NOMO-1 treated with dmso at 0.1 percent for 144 hours (cell line): ENCODE measurements around the gene PSPH.
A peak's percentile ranks its signal among the peaks of the same experiment; 100 is the strongest.

Experiments used
- DNase-seq: peaks from one replicate; lab custom pipeline; 2025; ENCODE audit not compliant: unreplicated experiment; lab: John Stamatoyannopoulos, UW

The PSPH gene

GRCh38 chr7:56007167-56007652 is 44.0 kb downstream of the PSPH start:
- no peak for DNase-seq

DNA sequence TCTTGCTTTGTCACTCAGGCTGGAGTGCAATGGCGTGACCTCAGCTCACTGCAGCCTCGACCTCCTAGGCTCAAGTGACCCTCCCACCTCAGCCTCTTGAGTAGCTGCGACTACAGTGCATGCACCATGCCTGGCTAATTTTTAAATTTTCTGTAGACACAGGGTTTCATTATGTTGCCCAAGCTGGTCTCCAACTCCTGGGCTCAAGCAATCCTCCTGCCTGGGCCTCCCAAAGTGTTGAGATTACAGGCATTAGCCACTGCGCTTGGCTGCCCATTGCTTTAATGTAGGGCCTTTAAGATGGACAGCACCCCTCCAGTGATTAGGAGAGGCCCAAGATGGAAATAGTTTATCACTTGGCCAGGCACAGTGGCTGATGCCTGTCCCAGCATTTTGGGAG is 47.5 kb downstream of the PSPH start:
- DNase-seq: no peak

DNA sequence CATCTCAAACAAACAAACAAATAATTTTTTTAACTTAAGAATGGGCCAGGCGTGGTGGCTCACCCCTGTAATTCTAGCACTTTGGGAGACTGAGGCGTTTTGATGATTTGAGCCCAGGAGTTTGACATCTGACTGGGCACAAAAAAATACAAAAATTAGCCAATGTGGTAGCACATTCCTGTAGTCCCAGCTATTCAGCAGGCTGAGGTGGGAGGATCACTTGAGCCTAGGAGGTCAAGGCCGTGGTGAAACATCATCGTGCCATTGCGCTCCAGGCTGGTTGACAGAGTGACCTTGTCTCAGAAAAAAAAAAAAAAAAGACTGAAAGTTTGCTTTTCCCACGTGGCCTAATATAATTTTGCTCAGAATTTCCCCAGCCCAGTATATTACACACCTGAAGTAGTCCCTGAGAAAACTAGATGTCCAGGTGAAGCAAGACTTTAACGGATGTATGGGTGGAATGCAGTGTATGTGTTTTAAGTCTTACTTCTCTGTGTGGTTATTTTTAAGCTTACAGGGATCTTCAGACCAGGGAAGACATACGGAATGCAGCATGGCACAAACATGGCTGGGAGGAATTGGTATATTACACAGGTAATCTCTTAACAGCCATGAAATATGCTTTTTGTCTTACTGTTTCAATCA is 54.3 kb downstream of the PSPH start:
- no peak for DNase-seq

- DNase-seq: no peak
Observed at GRCh38 chr7:55992346-55992745, 58.9 kb downstream of the PSPH start.

DNA sequence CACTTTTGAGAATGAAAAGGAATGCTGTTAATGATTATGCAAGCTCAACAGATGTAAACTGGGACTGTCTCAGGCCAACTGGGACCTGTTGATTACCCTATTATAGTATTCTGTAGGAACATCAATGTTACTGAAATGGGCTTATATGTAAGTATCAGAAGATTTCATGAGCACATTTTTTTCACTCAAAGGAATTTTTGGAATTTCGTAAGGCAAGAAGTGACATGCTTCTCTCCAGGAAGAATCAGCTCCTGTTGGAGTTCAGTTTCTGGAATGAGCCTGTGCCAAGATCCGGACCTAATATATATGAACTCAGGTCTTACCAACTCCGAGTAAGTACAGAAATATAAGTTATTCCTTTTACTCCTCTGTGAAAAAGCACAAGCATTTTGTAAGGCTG is 67.7 kb downstream of the PSPH start:
- DNase-seq: no peak

- DNase-seq: no peak
Observed at GRCh38 chr7:55980266-55980665, 71.0 kb downstream of the PSPH start.

GRCh38 chr7:55977831-55978230 is 73.4 kb downstream of the PSPH start:
- no peak for DNase-seq

- DNase-seq: no peak
Observed at GRCh38 chr7:55975988-55976633, 75.1 kb downstream of the PSPH start.

DNA sequence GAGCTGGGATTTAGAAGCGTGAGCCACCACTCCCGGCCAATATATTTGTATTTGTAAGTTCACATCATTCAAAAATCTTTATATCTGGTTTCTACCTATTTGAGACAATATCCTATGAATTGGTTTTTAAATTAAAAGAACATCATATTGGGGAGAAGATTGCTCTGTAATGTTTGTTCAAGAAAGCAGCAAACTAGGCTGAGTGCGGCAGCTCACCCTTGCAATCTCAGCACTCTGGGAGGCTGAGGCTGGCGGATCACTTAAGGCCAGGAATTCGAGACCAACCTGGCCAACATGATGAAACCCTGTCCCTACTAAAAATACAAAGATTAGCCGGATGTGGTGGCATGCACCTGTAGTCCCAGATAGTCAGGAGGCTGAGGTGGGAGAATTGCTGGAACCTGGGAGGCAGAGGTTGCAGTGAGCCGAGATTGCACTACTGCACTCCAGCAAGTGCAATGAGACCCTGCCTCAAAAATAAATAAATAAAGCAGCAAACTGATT is 77.4 kb downstream of the PSPH start:
- DNase-seq: no peak

DNA sequence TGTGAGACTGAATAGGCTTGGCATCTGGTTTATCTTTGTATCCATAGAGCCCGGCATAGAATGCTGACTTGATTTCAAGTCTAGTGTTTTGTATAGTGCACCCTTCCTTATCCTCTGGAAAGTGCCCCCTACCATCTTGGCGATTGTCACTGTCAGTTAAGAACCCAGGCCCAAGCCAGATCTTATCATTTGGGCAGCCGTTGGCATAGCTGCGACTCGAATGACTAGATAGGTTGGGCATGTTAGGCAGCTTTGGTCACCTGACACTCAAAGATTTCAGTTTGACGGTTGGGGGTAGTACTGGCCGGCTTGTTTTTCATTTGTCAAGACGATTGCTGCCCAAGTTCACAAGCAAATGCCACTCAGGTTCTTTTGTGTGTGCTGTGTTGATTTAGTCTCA is 80.3 kb downstream of the PSPH start:
- DNase-seq: no peak

- no peak for DNase-seq
Observed at GRCh38 chr7:55970561-55970960, 80.7 kb downstream of the PSPH start.

DNA sequence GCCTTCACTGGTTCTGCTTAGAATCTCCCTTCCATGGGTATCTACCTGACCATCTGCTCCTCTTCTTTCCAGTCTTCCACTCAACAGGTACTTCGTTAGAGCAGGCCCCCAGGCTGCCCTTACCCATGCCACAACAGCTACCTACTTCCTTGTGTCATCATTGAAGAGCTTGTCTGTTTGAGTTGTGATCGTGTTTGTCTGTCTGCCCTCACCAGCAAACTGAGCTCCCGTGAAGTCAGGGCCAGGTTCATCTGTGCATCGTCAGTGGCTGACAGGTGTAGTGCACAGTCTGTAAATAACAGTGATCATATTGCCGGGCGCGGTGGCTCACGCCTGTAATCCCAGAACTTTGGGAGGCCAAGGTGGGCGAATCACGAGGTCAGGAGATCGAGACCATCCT is 81.9 kb downstream of the PSPH start:
- DNase-seq: no peak

DNA sequence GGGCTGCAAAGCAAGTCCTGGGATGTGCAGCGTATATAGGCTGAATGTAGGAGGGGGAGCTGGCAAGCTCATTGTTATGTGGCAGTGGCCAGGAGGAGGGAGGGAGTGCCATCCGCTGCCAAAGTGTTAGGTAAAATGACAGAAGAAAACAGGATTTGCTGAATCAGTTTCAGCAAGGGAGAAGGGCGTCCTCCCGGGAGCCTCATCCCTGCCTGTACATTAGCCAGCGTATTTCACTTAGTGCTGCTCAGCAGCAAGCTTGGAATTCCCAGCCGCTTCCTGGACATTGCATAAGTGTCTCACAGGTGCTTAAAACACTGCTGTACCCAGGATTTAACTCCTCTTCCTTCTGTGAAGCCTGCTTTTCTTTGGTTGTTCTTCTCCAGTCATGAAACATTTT is 84.4 kb downstream of the PSPH start:
- DNase-seq: no peak

DNA sequence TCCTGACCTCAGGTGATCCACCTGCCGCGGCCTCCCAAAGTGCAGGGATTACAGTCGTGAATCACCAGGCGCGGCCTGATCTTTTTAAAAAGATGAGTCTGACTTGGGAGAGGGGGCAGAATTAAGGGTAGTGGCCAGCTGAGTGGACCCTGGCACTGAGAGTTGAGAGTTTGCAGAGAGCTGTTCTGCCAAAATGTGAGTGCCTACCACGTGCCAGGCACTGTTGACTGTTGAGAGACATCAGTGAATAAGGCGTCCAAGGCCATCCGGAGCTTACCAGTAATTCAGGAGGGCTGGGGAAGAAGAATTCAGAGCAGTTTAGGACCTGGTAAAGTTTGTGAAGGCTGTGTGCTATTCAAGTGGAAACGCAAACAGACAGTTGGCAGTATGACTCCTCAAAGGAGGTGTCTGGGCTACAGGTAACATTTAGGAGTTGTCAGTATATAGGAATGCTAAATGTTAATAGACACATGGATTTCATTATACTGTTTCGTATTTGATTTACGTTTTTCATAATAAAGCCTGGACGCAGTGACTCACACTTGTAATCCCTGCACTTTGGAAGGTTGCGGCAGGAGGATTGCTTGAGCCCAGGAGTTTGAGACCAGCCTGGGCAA is 85.3 kb downstream of the PSPH start:
- no peak for DNase-seq

GRCh38 chr7:55965100-55965470 is 86.2 kb downstream of the PSPH start:
- peak; percentile 37 for DNase-seq

DNA sequence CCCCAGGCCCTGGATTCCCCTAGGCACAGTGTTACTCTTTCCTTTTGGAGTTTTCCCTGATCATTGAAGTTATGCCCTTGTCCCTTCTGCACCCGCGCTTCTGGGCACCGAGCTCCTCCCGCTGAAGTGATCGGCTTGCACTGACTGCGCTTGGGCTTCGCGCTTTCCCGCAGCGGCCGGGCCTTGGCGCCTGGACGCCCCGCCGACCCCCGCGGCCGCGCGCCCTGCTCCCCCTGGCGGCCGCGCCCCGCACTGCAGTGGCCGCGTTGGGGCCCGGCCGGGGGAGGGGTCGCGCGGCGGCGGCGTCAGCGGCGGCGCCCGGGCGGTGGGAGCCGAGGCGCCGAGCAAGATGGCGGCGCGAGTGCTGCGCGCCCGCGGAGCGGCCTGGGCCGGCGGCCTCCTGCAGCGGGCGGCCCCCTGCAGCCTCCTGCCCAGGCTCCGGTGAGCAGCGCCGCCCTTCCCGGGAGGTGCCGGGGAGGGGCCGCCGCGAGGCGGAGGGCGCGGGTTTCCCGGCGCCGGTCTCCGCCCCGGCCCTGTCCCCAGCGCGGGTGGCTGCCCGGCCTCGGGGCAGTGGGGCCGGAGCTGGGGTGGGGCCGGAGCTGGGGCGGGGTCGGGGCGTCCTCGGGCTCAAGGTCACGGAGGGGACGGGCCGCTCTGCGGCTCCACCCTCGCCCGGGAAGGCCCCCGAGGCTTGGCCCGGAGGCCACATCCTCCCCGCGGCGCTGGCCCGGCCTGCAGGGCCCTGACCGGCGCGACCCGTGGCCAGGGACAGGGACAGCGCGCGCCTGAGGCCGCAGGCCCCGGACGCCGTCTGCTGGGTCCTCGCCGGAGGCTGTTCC is 86.8 kb downstream of the PSPH start, which contains the start of gene NIPSNAP2:
NIPSNAP2 (plus strand) TSS at position 325 of the 839 bp plus-strand sequence; CDS start at position 350, 25 bp downstream.
- peak; percentile 67 for DNase-seq

DNA sequence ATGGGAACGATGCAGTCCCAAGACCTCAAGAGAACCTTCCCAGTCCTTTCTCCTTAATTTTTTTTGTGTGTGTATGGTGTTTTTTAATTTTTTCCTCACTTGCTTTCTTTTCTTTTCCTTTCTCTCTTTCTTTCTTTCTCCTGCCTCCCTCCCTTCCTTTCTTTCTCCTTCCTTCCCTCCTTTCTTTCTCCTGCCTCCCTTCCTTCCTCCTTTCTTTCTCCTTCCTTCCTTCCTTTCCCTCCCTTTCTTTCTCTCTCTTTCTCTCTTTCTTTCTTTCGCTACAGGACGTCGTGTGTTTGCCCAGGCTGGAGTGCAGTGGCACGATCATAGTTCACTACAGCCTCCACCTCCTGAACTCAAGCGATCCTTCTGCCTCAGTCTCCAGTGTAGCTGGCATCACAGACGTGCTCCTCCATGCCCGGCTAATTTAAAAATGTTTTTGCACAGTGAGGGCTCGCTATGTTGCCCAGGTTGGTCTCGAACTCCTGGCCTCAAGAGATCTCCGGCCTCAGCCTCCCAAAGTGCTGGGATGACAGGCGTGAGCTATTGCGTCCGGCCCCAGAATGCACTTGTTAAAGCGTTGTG is 87.6 kb downstream of the PSPH start:
- DNase-seq: no peak

DNA sequence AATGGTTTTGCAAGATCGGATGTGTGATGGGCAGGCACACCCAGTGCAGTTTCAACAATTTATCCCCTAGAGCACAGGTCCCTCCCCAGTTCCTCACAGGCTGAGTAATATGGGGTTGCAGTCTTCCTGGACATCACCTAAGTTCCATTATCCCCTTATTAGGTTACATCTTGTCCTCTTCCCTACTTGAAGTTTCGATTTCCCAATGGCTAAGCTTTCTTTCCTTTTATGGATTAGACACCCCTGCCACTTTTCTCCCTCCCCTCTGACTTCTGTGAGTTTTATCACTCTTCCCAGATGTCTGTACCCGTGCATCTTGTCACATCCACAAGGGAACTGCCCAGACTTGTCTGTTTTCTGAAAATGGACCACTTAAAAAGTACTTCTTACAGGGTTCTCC is 89.2 kb downstream of the PSPH start:
- DNase-seq: no peak
